ENCODE measurements around the gene DIPK2A.

Gene DIPK2A

DNA sequence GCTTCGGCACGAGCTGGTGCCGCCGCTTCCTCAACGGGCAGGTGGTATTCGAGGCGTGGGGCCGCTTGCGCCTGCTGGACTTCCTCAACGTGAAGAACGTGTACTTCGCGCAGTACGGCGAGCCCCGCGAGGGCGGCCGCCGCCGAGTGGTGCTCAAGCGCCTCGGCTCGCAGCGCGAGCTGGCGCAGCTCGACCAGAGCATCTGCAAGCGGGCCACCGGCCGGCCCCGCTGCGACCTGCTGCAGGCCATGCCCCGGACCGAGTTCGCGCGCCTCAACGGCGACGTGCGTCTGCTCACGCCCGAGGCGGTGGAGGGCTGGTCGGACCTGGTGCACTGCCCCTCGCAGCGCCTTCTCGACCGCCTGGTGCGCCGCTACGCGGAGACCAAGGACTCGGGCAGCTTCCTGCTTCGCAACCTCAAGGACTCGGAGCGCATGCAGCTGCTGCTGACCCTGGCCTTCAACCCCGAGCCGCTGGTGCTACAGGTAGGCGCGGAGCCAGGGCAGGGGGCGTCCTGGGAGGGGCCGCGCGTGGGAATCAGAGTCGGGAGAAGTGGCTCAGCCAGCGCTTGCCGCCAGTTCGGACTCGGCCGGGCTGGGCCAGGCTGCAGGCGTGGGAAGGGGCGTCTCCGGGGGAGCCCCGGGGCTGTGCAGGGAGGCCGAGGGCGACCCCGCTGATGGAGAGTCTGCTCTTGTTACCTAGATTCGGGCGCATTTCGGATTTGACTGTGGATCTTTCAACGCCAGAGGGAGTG lies 1.1 kb downstream of the DIPK2A start:
- no peaks in the 10 kb centered on the region for H3K9me3 ChIP-seq (ENCODE audit: low read length)
- no peaks in the 10 kb centered on the region for H3K9me2 ChIP-seq (ENCODE audit: low read depth, low read length)
- no peak overlapping the region for H2AFZ ChIP-seq (ENCODE audit: low read length)
- no peaks in the 10 kb centered on the region for H3K36me3 ChIP-seq (ENCODE audit: insufficient read depth, low read length)
- no peaks in the 10 kb centered on the region for H3K27me3 ChIP-seq (ENCODE audit: insufficient read depth, low read length)
- peak overlapping the region; percentile 77 for H3K4me3 ChIP-seq (ENCODE audit: low read depth, low read length, poor library complexity, severe bottlenecking)
- no peaks in the 10 kb centered on the region; the same call in 1 of the 2 replicates for H4K20me1 ChIP-seq (ENCODE audit: insufficient read depth, low read length)
- peaks cover 42% of the 10 kb centered on the region for H3K79me2 ChIP-seq (ENCODE audit: insufficient read depth, low read length)
- peak overlapping the region; percentile 82 for H3K9ac ChIP-seq (ENCODE audit: low read length)
- TF ChIP-seq EZH2 (IDR thresholded peaks at IDR 0.05; ENCODE audit: borderline replicate concordance, low read length) = no peak
- TF ChIP-seq, protein P1, sequence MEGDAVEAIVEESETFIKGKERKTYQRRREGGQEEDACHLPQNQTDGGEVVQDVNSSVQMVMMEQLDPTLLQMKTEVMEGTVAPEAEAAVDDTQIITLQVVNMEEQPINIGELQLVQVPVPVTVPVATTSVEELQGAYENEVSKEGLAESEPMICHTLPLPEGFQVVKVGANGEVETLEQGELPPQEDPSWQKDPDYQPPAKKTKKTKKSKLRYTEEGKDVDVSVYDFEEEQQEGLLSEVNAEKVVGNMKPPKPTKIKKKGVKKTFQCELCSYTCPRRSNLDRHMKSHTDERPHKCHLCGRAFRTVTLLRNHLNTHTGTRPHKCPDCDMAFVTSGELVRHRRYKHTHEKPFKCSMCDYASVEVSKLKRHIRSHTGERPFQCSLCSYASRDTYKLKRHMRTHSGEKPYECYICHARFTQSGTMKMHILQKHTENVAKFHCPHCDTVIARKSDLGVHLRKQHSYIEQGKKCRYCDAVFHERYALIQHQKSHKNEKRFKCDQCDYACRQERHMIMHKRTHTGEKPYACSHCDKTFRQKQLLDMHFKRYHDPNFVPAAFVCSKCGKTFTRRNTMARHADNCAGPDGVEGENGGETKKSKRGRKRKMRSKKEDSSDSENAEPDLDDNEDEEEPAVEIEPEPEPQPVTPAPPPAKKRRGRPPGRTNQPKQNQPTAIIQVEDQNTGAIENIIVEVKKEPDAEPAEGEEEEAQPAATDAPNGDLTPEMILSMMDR (IDR thresholded peaks at IDR 0.05; ENCODE audit: low read length) = peak; percentile 62
- peak overlapping the region; percentile 88 for H3K27ac ChIP-seq (ENCODE audit: low read depth, low read length, poor library complexity, severe bottlenecking)
- no peaks in the 10 kb centered on the region for H3F3A ChIP-seq (ENCODE audit: insufficient read depth, low read length)
- H3K4me2 ChIP-seq (ENCODE audit: low read length) = peak overlapping the region; percentile 65
- peaks cover 51% of the 10 kb centered on the region for H3K4me1 ChIP-seq (ENCODE audit: insufficient read depth, low read length, severe bottlenecking)

DNA sequence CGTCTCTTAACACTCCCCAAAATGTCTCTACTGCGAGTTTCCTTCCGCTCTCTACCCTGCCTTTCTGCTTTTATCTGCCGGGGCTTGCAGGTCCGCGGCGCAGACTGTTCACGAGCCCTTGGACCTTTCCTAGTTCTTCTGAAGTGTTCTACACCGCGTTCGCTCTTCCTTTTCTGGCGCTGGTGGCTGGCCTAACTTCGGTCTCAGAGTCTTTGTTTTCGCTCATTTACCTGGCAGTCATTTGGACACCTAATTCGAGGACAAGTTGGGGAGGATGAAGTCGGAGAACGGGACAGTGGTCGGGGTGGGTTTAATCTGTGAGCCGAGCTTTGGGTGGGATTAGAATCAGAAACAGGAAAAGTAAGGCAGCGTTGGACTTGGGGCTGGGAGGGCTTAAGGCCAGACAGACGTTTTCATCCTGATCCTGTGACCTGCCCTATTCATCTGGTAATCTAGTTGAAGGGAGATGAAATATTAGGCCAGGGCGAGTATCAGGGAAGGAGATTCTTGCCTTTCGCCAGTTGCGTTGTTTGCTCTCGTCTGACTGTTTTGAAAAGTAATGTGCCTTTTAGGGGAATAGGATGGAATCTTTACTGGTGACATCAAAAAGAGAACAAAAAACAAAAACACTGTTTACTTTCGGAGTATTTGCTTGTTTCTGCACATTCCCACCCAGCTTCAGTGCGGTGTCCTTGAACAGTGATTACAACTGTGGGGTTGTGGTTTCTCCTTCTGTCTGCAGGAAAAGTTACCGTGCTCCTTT lies 1.8 kb downstream of the DIPK2A start:
- peak overlapping the region; percentile 82 for H3K9ac ChIP-seq (ENCODE audit: low read length)
- peak overlapping the region; percentile 65 for H3K4me2 ChIP-seq (ENCODE audit: low read length)
- H2AFZ ChIP-seq (ENCODE audit: low read length) = no peak overlapping the region
- H3K36me3 ChIP-seq (ENCODE audit: insufficient read depth, low read length) = no peaks in the 10 kb centered on the region
- peaks cover 48% of the 10 kb centered on the region for H3K79me2 ChIP-seq (ENCODE audit: insufficient read depth, low read length)
- H4K20me1 ChIP-seq (ENCODE audit: insufficient read depth, low read length) = no peaks in the 10 kb centered on the region; the same call in 1 of the 2 replicates
- H3K27me3 ChIP-seq (ENCODE audit: insufficient read depth, low read length) = no peaks in the 10 kb centered on the region
- no peak for TF ChIP-seq EZH2 (IDR thresholded peaks at IDR 0.05; ENCODE audit: borderline replicate concordance, low read length)
- TF ChIP-seq, protein P1 (IDR thresholded peaks at IDR 0.05; ENCODE audit: low read length) = no peak
- no peaks in the 10 kb centered on the region for H3K9me3 ChIP-seq (ENCODE audit: low read length)
- peaks cover 58% of the 10 kb centered on the region for H3K4me1 ChIP-seq (ENCODE audit: insufficient read depth, low read length, severe bottlenecking)
- peak overlapping the region; percentile 77 for H3K4me3 ChIP-seq (ENCODE audit: low read depth, low read length, poor library complexity, severe bottlenecking)
- no peaks in the 10 kb centered on the region for H3F3A ChIP-seq (ENCODE audit: insufficient read depth, low read length)
- peak overlapping the region; percentile 88 for H3K27ac ChIP-seq (ENCODE audit: low read depth, low read length, poor library complexity, severe bottlenecking)
- H3K9me2 ChIP-seq (ENCODE audit: low read depth, low read length) = no peaks in the 10 kb centered on the region

DNA sequence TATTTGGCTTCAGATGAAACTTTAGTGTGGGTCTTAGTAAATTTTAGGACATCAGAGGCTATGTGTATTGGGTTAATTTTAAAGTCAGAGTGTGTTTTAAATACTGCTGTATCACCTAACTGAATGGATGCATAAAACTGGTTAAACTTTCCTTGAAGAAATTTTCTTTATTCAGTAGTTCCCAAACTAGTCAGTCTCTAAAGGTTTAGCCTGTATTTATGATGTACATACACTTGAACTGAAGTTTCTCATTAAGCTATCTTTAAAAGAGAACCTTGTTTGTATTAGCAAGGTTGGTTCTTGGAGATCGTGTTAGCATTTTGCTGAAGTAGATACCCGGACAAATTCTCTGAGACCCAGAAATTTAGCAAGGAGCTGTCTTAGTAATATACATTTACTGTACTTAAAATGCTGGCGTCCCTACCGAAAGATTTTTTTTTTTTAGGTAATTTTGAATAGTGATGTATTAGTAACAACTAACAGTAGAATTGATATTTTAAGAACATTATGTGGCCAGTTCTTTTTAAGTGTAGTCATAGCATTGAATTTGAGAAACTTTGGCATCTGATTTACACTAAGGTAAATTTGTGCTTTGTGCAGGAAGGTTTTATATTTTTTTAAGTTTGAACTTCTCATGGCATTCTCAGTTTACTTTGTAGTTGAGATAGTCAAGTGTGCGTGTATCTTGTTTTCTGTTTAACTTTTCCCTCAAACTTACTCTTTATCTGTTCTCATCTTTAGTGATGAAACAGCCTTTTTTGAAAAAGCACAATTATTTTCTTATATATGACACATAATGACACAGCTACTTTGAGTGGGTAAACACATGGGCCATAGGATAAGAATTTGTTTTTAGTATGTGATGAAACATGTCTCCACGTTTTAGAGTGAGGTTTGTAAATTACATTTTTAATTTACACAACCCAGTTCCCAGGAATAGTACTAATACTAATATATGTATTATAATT lies 2.9 kb downstream of the DIPK2A start:
- Histone ChIP-seq H3K9me3 (ENCODE audit: low read length) (no peaks in the 10 kb centered on the region), H3F3A (ENCODE audit: insufficient read depth, low read length) (no peaks in the 10 kb centered on the region), H3K27ac (ENCODE audit: low read depth, low read length, poor library complexity, severe bottlenecking) (peak overlapping the region; percentile 88), H3K4me2 (ENCODE audit: low read length) (peak overlapping the region; percentile 65), H3K27me3 (ENCODE audit: insufficient read depth, low read length) (no peaks in the 10 kb centered on the region), H4K20me1 (ENCODE audit: insufficient read depth, low read length) (peaks cover 4% of the 10 kb centered on the region; the same call in 1 of the 2 replicates), H3K9me2 (ENCODE audit: low read depth, low read length) (no peaks in the 10 kb centered on the region), H2AFZ (ENCODE audit: low read length) (no peak overlapping the region), H3K4me1 (ENCODE audit: insufficient read depth, low read length, severe bottlenecking) (peaks cover 58% of the 10 kb centered on the region), H3K36me3 (ENCODE audit: insufficient read depth, low read length) (no peaks in the 10 kb centered on the region), H3K4me3 (ENCODE audit: low read depth, low read length, poor library complexity, severe bottlenecking) (peak overlapping the region; percentile 77), H3K9ac (ENCODE audit: low read length) (peak overlapping the region; percentile 82), H3K79me2 (ENCODE audit: insufficient read depth, low read length) (peaks cover 58% of the 10 kb centered on the region)
- TF ChIP-seq, protein P1 (IDR thresholded peaks at IDR 0.05; ENCODE audit: low read length) = no peak
- TF ChIP-seq EZH2 (IDR thresholded peaks at IDR 0.05; ENCODE audit: borderline replicate concordance, low read length) = no peak
